Fibroblast of villous mesenchyme (primary cell): Measurements from ENCODE around the gene CYP46A1. TPM values are rescaled to one million over a fixed set of nuclear protein-coding genes. Genes with fewer than 3 reads are reported as not detected.

Source experiments
- DNase-seq: peaks from one replicate; pipeline ENCODE4 v3.0.0-alpha.2; 2010; ENCODE audit warnings: low read depth
- H3K4me3 ChIP-seq: 2 replicates; pipeline ENCODE4 v1.5.1; 2011; ENCODE audit warnings: low read depth, mild to moderate bottlenecking, low read length
- CTCF ChIP-seq: IDR thresholded peaks from 2 replicates; pipeline ENCODE4 v1.5.1; 2012; ENCODE audit warnings: low read depth, mild to moderate bottlenecking, low read length; ENCODE audit not compliant: insufficient read depth
- total RNA-seq: library from RNA; depleted of rRNA; stranded (reverse); fragments of >200 nt; gene quantifications from 2 replicates; pipeline ENCODE4 v1.2.3, GENCODE V29; 2012

The CYP46A1 gene
- total RNA-seq, 1 donor, result under 0.01 TPM

GRCh38 chr14:99668307-99669295, 15.5 kb upstream of the CYP46A1 start:
- H3K4me3 ChIP-seq, result no peak overlapping the region
- TF ChIP-seq CTCF, result no peak
- no peak for DNase-seq

GRCh38 chr14:99670361-99671234, 13.5 kb upstream of the CYP46A1 start:
- no peak overlapping the region for H3K4me3 ChIP-seq
- DNase-seq, result no peak
- no peak for TF ChIP-seq CTCF

GRCh38 chr14:99671235-99672224, 12.6 kb upstream of the CYP46A1 start:
- H3K4me3 ChIP-seq, result no peak overlapping the region
- no peak for TF ChIP-seq CTCF
- no peak for DNase-seq

GRCh38 chr14:99672506-99673304, 11.4 kb upstream of the CYP46A1 start:
- DNase-seq, result no peak
- TF ChIP-seq CTCF, result no peak
- H3K4me3 ChIP-seq, result no peak overlapping the region

GRCh38 chr14:99673305-99674063, 10.6 kb upstream of the CYP46A1 start:
- H3K4me3 ChIP-seq, result no peak overlapping the region
- TF ChIP-seq CTCF, result no peak

More at GRCh38 chr14:99673305-99674063, 10.6 kb upstream of the CYP46A1 start:
- DNase-seq, result no peak
